Gastroesophageal sphincter (tissue), 3 donors: ENCODE measurements around the gene PI4KA.

Experiments used
- POLR2A ChIP-seq, 2 donors: fragments of 450-650 bp; IDR thresholded peaks; one replicate each; pipeline ENCODE4 v1.6.1; 2017; ENCODE audit warnings: antibody characterized with exemption in 2 of 2, mild to moderate bottlenecking in 2 of 2, moderate library complexity in 1 of 2
- TF ChIP-seq, protein P1 (sequence below), 4 experiments: fragments of 200-600 bp in 2 of 4; fragments of 450-650 bp in 2 of 4; sonication (generic) in 1 of 4; IDR thresholded peaks; one replicate each; pipeline ENCODE4 v1.5.1; 2017 to 2019; ENCODE audit warnings: antibody characterized with exemption in 4 of 4, mild to moderate bottlenecking in 2 of 4, moderate library complexity in 2 of 4

DNA sequence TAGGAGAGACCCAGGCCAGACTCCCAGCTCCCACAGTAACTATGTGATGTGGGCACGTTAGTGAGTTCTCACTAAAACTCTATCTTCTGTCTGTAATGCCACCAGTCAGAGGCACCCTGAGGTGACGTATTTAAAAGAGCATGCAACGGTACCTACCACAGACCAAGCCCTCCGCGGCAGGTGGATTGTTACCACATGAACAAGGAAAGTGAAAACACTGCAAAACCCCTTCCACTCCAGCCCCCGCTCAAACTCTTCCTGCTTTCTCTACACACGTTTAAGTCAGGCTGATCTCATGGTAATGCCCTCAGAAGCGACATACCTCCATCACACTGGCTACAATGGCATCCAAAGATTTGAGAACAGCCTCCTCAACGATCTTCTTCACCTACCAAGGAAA lies 48.0 kb downstream of the PI4KA start:
- TF ChIP-seq, protein P1, sequence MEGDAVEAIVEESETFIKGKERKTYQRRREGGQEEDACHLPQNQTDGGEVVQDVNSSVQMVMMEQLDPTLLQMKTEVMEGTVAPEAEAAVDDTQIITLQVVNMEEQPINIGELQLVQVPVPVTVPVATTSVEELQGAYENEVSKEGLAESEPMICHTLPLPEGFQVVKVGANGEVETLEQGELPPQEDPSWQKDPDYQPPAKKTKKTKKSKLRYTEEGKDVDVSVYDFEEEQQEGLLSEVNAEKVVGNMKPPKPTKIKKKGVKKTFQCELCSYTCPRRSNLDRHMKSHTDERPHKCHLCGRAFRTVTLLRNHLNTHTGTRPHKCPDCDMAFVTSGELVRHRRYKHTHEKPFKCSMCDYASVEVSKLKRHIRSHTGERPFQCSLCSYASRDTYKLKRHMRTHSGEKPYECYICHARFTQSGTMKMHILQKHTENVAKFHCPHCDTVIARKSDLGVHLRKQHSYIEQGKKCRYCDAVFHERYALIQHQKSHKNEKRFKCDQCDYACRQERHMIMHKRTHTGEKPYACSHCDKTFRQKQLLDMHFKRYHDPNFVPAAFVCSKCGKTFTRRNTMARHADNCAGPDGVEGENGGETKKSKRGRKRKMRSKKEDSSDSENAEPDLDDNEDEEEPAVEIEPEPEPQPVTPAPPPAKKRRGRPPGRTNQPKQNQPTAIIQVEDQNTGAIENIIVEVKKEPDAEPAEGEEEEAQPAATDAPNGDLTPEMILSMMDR (IDR thresholded peaks at IDR 0.05) = no peak
- TF ChIP-seq POLR2A (IDR thresholded peaks at IDR 0.05) = no peak
